EH (cell line): ENCODE data around the gene METTL6.
A peak's percentile ranks its signal among the peaks of the same experiment; 100 is the strongest.
"Not testable (repeated sequence)": the region's sequence is repeated elsewhere in the genome, so short reads cannot be mapped to it uniquely, and the experiment has no call there.

ENCODE experiments used
- DNase-seq: peaks from one replicate; pipeline ENCODE4 v3.0.0-alpha.2; 2015; ENCODE audit warnings: low read depth

The METTL6 gene

GRCh38 chr3:15451216-15452113 is 24.1 kb upstream of the METTL6 start:
- no peak for DNase-seq

- DNase-seq, result no peak
Observed at GRCh38 chr3:15450438-15451215, 23.3 kb upstream of the METTL6 start.

GRCh38 chr3:15449489-15450224 is 22.3 kb upstream of the METTL6 start:
- no peak for DNase-seq

GRCh38 chr3:15443826-15444524 is 16.6 kb upstream of the METTL6 start:
- DNase-seq, result peak; percentile 54

GRCh38 chr3:15440891-15441290 is 13.5 kb upstream of the METTL6 start:
- no peak for DNase-seq

GRCh38 chr3:15439476-15439875 is 12.1 kb upstream of the METTL6 start:
- peak; percentile 34 for DNase-seq

GRCh38 chr3:15438983-15439382 is 11.6 kb upstream of the METTL6 start:
- DNase-seq, result peak; percentile 41

- DNase-seq, result no peak
Observed at GRCh38 chr3:15436246-15436645, 8.9 kb upstream of the METTL6 start.

GRCh38 chr3:15434756-15435155 is 7.4 kb upstream of the METTL6 start:
- DNase-seq, result no peak

GRCh38 chr3:15433531-15433930 is 6.2 kb upstream of the METTL6 start:
- DNase-seq, result no peak

GRCh38 chr3:15431256-15431837 is 4.0 kb upstream of the METTL6 start:
- no peak for DNase-seq

GRCh38 chr3:15430624-15431023 is 3.3 kb upstream of the METTL6 start:
- no peak for DNase-seq

GRCh38 chr3:15429080-15429479 is 1.7 kb upstream of the METTL6 start:
- DNase-seq, result no peak

GRCh38 chr3:15428539-15428938 is 1.2 kb upstream of the METTL6 start:
- peak; percentile 76 for DNase-seq

- no peak for DNase-seq
Observed at GRCh38 chr3:15427981-15428380, 637 bp upstream of the METTL6 start.

- no peak for DNase-seq
Observed at GRCh38 chr3:15426579-15427118, 695 bp downstream of the METTL6 start.

GRCh38 chr3:15420871-15421270 is 6.5 kb downstream of the METTL6 start:
- peak; percentile 64 for DNase-seq

GRCh38 chr3:15410966-15411365 is 16.4 kb downstream of the METTL6 start:
- not testable (repeated sequence) for DNase-seq

- DNase-seq, result no peak
Observed at GRCh38 chr3:15409774-15410173, 17.6 kb downstream of the METTL6 start.

GRCh38 chr3:15409239-15409638 is 18.1 kb downstream of the METTL6 start:
- DNase-seq, result no peak

GRCh38 chr3:15405448-15406050 is 21.8 kb downstream of the METTL6 start:
- peak; percentile 67 for DNase-seq
